Raji (cell line): ENCODE measurements around the gene ABCA3.

ENCODE experiments used
- POLR2A ChIP-seq: IDR thresholded peaks from 2 replicates; pipeline ENCODE4 v1.6.1; 2011; ENCODE audit warnings: low read depth, low read length, control low read depth; ENCODE audit not compliant: insufficient read depth

Gene ABCA3

GRCh38 chr16:2364638-2365210, 24.2 kb upstream of the ABCA3 start:
- TF ChIP-seq POLR2A, result no peak

DNA sequence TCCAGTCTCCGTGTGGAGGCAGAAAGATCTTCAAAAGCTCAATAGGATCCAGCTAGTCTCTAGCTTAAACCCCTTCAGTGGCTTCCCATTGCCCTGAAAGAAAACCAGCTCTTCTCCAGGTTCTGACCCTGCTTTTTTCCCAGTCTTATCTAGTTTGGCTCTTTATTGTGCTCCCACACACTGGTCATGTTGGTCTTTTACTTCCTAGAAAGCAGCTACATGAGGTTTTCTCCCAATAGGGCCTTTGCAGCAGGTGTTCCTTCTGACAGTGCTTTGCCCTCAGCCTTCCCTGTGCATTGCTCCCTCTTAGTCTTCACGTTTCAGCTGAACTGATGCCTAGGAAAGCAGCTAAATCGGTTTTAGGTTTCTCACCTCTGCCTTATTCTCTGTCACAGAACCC, 21.7 kb upstream of the ABCA3 start:
- TF ChIP-seq POLR2A, result no peak

DNA sequence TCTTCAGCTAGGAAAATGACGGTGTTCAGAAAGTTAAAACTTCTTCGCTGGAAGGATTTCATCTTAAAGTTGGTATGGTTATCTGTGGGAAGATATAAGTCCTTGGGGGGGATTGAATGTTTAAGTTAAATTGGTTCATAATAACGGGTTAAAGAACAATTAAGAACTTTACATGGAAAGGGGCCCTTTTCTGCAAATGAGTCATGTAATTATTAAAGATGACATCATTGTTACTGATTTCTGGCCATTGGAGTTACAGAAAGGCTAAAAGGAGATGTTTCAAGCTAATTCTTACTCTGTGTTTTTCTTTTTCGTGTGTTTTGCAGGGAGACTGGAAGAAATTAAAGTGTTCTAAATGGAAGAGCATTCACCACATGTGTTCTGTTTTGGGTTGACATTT, 20.6 kb upstream of the ABCA3 start:
- TF ChIP-seq POLR2A, result no peak

DNA sequence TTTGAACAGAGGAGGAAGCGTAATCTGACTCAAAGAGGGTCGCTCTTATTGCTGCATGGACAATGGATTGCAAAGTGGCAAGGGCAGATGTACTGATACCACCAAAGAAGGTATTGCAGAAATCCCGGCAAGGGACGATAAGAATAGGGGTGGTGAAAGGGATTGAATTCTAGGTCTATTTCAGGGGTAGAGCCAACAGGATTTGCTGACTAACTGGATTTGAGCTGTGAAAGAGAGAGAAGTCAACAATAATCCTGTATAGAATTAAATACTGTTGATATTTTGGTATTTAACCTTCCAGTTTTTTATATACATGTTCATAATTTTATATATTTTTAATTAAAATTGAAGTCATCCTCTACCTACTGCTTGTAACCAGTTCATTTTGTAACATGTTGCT, 19.4 kb upstream of the ABCA3 start:
- TF ChIP-seq POLR2A, result no peak

DNA sequence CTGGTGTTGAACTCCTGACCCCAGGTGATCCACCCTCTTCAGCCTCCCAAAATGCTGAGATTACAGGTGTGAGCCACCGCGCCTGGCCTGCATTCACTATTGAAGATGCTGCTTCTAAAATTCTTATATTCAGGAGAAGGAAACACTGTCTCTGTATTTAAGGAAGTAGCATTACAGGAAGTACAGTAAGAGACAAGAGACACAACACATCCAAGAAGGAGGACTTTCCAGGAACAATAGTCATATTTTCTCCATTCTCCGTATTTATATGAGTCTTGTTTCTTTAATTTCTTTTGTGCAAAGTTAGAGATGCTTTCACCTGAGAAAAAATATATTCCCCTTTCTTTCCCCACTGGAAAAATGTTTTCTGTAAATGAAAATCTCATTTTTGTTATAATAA, 18.3 kb upstream of the ABCA3 start:
- no peak for TF ChIP-seq POLR2A

DNA sequence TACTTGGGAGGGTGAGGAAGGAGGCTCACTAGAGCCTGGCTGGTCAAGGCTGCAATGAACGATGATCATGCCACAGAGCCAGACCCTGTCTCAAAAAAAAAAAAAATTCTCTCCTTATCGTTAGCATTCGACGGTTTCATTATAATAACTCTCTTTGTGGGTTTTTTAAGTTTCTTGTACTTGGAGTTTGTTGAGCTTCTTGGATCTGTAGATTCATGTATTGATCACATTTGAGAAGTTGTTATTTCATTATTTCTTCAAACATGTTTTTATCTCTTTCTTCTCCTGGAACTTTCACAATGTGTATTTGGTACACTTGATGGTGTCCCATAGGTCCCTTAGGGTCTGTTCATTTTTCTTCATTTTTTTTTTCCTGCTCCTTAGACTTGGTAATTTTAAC, 16.8 kb upstream of the ABCA3 start:
- TF ChIP-seq POLR2A, result no peak

GRCh38 chr16:2350500-2350899, 10.0 kb upstream of the ABCA3 start:
- no peak for TF ChIP-seq POLR2A

DNA sequence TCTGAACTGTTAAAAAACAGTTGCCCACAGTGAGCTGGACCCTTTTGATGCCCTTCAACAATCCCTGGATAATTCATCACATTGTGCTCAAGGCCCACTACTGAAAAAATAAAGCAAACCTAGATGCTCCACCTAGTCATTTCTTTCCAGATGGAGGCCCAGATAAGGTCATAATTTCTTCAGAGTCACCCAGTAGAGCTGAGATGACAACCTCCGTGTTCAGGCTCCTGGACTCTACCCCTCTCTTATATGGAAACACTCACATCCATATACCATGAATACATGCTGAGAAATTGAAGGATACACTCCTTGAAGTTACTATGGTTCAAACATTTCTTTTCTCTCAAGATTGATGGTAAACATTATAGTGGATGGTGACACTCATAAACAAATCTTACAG, 2.7 kb upstream of the ABCA3 start:
- TF ChIP-seq POLR2A, result no peak

DNA sequence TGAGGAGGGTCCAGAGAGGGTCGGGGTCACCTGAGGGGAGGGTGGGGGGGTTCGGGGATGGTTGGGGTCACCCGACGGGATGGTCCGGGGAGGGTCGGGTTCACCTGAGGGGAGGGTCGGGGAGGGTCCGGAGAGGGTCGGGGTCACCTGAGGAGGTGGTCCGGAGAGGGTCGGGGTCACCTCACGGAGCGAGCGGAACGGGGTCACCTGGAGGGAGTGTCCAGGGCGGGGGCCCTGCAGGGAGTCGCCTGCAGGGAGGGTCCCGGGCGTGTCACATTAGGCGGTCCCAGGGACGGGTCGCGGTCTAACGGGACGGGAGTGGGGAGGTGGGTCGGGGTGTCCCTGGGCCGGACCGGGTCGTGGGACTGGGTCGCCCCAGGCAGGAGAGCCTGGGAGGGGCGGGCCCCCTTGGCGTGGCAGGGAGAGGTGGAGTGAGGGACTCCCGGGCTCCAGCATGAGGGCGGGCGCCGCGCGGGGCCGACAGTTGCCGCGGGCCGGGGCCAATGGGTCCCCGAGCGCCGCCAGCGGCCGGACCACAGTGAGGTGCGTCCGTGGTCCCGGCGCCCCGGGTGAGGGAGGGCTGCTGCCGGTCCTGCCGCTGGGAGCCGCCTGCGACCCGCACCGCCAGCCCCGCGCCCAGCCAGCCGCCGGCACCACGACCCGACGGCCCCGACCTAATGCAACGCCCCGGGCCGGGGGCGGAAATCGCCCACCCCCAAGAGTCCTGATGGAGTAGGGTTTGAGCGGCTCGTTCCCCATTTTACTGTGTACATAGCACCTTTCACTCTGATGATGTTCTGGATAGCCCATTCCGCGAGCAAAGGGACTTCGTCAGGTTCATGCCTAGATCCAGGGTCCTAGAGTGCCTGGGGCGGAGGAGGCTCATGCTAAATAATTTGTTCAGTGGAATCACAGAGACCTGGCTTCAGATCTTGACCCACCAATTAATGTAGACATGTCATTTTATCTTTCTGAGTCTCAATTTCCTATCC, 1.2 kb upstream of the ABCA3 start:
- TF ChIP-seq POLR2A, result no peak

DNA sequence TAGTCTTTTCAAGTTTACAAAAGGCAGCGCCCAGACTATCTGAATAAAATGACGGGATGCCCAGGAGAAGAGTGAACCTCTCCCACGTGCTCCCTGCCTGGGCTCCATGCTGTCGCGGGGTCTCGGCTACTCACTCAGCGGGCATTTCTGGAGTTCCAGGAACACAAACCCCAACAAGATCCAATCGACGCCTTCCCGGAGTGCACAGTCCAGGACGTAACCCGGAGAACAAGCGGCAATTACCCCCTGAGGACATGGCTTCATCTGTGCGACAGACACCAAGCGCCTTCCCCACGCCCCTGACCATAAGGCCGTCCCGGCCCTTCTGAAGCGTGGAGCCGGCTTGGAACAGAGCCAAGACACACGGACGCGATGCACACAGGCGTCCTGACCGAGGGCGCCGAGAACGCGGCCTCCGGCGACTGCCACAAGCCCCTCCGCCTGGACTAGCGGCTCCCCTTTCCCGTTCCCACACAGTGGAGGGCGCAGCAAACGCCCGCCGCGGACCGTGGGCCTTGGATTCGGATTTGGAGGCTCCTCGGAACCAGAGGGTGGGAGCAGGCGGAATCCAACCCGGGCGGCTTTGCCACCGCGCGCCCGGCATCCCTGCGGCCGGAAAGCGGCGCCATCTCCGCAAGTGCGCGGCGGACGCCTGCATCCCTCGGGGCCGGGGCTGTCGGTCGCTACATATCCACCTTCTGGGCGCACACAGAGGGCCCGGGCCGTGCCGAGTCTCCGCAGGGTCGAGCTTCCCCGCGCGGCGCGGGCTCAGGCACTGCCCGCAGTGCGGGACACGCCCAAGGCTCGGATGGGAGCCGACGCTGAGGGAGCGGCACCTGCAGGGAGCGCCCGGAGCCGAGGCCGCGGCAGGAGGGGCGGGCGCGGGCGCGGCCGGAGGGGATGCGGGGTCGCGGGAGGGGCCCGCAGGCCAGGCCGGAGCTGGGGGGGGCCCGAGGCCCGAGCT, 725 bp downstream of the ABCA3 start:
- TF ChIP-seq POLR2A, result no peak

DNA sequence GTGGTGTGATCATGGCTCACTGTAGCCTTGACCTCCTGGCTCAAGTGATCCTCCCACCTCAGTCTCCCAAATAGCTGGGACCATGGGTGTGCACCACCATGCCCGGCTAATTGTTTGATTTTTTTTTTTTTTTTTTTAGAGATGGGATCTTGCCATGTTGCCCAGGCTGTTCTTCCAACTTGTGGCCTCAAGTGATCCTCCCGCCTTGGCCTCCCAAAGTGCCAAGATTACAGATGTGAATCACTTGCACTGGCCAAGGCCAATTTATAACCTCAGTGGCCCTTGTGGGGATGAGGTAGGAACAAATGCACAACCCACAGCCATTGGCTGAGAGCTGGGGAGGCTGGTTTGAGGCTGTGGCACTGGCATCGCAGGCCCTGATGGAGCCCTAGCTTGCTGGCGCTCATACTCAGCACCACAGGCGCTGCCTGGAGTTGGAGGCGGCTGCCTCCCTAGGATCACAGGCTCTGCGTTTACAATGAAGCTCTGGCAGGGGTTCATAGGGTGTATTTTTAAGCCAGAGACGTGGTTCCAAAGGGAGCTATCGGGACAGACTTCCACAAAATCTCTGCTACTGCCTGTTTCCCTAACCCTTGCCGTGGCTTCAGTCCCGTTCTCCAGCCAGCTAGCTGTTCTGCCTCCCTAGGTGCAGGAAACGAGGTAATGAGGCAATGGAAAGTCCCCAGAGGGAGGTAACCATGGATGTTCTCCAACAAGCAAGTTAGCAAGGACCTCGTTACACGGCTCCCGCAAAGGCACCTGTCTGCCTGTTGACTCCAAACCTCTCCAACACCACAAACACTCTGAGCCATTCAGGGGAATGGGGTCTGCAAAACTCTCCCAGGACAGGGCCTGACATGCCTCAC, 2.9 kb downstream of the ABCA3 start:
- TF ChIP-seq POLR2A, result no peak

GRCh38 chr16:2335286-2335895, 5.1 kb downstream of the ABCA3 start:
- TF ChIP-seq POLR2A, result no peak

DNA sequence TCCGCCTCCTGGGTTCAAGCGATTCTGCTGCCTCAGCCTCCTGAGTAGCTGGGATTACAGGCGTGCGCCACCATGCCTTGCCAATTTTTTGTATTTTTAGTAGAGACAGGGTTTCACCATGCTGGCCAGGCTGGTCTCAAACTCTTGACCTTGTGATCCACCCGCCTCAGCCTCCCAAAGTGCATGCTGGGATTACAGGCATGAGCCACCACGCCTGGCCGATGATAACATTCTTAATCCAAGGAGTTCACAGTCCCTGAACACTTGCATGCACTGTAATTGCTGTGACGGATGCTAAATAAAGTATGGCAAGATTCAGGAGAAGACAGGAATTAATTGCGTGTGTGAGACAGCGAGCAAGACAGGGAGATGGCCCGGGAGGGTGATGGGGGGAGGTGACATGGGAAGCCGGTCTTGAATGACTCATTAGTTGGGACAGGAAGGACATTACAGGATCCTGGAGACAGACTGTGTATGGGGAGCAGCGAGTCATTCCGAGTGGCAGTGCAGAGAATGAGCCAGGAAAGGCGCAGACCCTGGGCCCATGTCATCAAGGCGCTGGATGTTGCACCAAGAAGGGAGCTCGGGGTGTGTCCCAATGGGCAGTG, 6.7 kb downstream of the ABCA3 start:
- no peak for TF ChIP-seq POLR2A

DNA sequence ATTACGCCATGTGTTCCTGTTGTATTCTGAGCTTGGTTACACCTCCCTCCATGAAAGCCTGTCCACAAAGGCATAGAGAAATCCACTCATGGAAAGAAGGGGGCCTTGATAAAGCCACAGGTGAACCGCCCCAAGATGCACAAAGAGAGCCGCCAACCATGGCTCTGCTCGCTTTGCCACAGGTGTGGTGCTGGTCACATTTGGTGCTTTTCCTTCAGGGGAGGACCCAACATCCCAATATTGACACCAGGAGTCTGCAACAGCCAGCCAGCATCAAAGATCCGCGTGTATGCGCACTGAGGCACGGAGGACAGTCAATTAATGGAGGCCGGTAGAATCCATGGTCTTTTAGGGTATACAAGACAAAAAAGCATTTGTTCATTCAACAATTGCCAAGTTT, 7.3 kb downstream of the ABCA3 start:
- no peak for TF ChIP-seq POLR2A
